B cell (primary cell): ENCODE data around the gene NSMCE3.

Source experiments
- CTCF ChIP-seq: fragments of 200-600 bp; IDR thresholded peaks from one replicate; pipeline ENCODE4 v1.8.0; 2022; ENCODE audit warnings: antibody characterized with exemption, mild to moderate bottlenecking
- EZH2 ChIP-seq: IDR thresholded peaks from 2 replicates; pipeline ENCODE4 v1.6.1; 2012; ENCODE audit warnings: borderline replicate concordance, low read depth, mild to moderate bottlenecking, moderate library complexity, low read length; ENCODE audit not compliant: insufficient read depth, poor library complexity, severe bottlenecking

- TF ChIP-seq CTCF (no peak), EZH2 (no peak)
Measured at GRCh38 chr15:29312387-29312786, 42.8 kb upstream of the NSMCE3 start.
